ENCODE measurements around the gene ARFIP1.
"Not testable (repeated sequence)": the region's sequence is repeated elsewhere in the genome, so short reads cannot be mapped to it uniquely, and the experiment has no call there.

ARFIP1 gene, protein sequence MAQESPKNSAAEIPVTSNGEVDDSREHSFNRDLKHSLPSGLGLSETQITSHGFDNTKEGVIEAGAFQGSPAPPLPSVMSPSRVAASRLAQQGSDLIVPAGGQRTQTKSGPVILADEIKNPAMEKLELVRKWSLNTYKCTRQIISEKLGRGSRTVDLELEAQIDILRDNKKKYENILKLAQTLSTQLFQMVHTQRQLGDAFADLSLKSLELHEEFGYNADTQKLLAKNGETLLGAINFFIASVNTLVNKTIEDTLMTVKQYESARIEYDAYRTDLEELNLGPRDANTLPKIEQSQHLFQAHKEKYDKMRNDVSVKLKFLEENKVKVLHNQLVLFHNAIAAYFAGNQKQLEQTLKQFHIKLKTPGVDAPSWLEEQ

DNA sequence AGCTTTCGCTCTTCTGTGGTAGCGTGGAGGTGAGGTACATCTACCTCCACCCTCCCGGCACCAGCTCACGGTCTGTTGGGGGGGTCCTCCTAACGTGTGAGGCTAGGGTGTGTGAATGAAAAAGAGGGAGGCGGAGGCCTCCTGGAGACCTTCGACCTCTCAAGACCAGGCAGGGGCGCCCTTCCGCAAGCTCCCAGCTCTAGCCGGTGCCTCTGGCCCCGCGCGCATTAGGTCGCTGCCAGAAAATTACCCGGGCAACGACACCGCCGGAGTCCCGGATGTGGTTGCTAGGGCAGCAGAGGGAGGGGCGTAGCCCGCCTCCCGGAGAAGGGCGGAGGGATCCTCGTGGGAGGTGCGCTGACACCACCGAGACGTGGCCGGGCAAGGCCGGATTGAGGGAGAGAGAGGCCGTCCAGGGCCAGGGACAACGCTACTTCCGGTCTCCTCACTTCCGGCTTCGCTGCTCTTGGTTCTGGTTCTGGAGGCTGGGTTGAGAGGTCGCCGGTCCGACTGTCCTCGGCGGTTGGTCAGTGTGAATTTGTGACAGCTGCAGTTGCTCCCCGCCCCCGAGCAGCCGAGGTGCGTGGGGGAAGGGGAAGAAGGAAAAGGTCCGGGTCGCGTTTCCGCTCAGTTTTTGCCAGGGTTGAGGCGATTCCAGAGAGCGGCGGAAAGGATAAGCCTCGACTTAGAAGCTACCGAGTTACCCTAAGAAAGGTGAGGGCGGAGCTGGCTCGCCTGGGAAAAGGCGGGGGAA lies at the start of gene ARFIP1, which contains the start of gene TIGD4:
TSS of gene ARFIP1 (plus strand) at position 442 of the 754 bp plus-strand sequence. CDS start 49,680 bp downstream, outside the sequence.
TSS of gene TIGD4 (minus strand) at position 218 of the 754 bp plus-strand sequence. CDS start 8,726 bp downstream, outside the sequence.
- DNase-seq (ENCODE audit: low spot score) = peak; percentile 99

DNA sequence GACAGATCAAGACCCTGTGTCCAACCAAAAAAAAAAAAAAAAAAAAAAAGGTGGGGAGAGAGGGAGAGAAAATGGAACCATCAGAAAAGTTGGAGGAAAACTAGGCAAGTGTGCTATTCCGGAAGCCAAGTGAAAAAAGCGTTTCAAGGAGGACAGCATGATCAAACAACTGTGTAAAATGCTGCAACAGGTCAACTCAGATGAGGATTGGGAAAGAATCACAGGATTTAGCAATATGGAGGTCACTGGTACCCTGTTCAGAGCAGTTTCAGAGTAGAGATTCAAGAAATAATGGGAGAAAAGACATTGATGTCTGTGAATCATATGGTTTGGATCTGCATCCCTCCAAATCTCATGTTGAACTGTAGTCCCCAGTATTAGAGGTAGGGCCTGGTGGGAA lies 47.8 kb upstream of the ARFIP1 start:
- DNase-seq (ENCODE audit: low spot score) = no peak

DNA sequence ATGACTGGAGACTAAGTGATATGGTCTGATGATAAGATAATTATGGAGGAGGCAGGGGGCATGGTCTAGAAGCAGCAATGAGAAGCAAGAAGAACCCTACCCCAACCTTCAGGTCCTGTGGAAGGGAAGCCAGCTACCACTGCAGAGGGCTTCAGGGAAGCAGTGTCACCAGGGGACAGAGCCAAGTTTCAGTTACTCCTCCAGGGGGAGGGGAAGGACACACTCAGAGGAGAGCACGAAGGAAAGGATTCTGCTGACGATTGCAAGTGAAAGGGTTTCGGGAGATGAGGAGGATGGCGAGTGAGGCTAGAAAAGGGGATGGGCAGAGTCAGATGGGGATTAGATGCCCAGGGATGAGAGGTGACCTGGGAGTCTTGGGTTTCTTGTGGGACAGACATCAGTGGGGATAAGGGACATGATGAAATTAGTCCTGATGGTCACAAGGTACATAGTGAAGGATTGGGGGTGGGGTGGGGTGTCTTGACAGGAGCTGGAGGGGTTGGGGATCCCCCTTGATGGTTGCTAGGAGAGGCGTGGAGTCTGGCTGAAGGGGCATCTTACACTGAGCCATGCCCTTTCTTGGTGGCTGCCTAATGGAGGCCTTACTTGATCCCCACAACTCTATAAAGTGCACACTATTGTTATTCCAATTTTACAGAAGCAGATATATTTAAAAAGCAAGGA lies 45.6 kb upstream of the ARFIP1 start:
- DNase-seq (ENCODE audit: low spot score) = no peak

DNA sequence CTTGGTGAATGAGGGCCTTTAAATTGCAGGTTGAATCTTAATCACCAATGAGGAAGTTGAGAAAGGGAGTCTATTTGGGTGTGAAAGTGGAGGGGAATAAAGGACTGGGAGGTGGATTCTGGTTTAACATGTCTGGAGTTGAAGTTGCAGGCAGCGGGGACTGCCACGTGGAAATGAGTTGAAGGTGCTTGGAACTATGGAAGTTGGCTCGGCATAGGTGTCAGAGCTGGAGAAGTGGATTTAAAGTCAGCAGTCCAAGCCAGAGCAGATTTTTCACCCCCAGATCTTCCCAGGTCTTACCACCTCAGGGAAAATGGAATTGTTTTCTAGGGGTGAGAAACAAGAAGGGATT lies 45.1 kb upstream of the ARFIP1 start:
- DNase-seq (ENCODE audit: low spot score) = no peak

DNA sequence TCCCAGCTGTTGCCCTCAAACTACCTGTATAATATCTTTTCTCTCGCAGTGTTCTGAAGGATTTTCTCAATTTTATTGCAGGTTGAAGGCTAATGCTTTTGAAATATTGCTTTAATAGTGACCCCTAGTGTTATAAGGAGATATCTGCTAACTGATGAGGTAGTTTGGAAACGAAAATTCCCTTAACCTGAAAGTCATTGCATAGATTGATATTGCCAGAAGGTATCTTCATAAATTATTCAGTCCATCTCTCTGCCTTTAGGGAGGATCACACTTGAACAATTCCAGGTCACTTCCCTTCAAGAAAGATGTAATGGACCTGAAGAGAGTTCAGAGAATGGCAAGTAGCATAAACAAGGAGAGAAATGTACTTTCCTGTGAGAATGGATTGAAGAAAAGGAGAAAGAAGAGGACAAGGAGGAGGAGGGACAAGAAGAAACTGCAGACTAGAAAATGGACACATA lies 44.3 kb upstream of the ARFIP1 start:
- DNase-seq (ENCODE audit: low spot score) = peak; percentile 58

DNA sequence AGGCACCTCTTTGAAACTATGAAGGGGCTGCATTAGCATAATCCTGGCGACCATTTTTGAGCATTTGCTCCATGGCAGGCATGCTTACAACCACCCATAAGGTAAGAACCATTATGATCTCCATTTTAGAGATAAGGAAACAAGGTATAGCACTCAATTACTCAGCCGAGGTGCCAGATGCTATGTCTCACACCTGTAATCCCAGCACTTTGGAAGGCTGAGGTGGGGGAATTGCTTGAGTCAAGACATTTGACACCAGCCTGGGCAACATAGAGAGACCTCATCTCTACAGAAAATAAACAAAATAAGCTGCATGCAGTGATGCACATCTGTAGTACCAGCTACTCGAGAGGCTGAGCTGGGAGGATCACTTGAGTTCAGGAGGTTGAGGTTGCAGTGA lies 43.8 kb upstream of the ARFIP1 start:
- DNase-seq (ENCODE audit: low spot score) = no peak

DNA sequence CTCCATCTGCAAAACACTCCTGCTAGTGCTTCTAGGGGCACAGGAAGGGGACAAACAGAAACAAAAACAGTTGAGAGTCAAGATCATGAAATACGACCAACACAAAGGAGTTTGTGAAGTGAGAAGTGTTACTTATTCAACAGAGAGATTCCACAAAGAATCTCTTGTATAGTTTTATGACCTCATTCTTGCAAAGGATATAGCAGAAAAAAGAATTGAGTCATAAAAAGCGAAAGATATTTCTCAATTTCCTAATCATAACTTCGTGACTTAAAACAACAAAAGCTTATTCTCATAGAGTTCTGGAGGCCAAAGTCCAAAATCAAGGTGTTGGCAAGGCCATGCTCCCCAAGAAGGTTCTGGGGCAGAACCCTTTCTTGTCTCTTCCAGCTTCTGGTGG lies 40.9 kb upstream of the ARFIP1 start:
- no peak for DNase-seq (ENCODE audit: low spot score)

DNA sequence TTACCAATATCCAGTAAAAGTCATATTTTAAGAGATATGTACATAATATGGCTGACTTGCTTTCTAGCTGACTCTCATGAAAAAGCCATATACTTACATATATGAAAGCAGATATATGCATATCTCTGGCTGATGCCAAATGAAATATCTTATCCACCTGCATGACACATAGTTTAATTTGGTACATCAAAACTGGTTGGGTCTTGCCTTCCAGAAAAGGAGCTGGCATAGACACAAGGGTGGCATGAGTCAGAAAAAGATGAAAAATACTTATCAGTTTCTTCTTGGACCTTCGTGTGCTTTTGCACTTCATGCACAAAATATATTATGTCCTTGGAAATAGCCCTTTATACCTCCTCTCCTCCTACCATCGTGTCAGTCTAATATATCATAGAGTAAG lies 32.3 kb upstream of the ARFIP1 start:
- no peak for DNase-seq (ENCODE audit: low spot score)

DNA sequence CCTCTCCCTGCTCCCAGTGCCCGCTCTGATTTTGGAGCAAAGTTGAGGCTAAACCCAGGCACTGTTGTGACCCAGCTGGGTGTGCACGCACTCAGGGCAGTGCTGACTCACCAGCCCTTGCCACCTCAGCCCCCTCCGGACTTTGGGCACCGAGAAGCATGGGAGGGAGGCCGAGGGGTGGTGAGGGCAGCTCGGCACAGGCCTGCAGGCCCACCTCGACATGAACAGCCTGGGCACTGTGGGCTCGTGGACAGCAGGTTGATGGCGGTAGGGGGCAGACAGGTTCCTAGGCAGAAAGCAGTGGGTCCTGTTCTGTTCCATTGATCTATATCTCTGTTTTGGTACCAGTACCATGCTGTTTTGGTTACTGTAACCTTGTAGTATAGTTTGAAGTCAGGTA lies 31.1 kb upstream of the ARFIP1 start:
- DNase-seq (ENCODE audit: low spot score) = no peak

DNA sequence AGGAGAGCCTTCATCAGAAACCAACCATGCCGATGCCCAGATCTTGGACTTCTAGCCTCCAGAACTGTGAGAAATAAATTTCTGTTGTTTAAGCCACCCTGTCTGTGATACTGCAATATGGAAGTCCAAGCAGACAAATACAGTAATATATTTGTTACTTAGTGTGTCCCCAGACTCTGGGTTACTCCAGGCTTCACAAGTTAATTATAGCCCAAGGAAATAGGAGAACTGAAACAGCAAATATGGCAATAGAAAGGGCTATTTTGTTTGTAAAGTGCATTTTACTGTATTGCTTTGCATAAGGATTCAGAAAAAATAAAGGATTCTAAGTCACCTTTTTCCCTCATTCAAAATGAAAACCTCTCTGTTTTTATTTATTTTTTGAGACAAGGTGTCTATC lies 16.0 kb upstream of the ARFIP1 start:
- no peak for DNase-seq (ENCODE audit: low spot score)

DNA sequence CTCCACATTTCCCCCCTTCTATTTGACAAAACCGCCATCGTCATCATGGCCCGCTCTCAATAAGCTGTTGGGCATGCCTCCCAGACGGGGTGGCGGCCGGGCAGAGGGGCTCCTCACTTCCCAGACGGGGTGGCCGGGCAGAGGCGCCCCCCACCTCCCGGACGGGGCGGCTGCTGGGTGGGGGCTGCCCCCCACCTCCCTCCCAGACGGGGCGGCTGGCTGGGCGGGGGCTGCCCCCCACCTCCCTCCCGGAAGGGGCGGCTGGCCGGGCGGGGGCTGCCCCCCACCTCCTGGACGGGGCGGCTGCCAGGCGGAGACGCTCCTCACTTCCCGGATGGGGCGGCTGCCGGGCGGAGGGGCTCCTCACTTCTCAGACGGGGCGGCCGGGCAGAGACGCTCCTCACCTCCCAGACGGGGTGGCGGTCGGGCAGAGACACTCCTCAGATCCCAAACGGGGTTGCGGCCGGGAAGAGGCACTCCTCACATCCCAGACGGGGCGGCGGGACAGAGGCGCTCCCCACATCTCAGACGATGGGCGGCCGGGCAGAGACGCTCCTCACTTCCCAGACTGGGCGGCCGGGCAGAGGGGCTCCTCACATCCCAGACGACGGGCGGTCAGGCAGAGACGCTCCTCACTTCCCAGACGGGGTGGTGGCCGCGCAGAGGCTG lies 14.6 kb upstream of the ARFIP1 start:
- DNase-seq (ENCODE audit: low spot score) = not testable (repeated sequence)

DNA sequence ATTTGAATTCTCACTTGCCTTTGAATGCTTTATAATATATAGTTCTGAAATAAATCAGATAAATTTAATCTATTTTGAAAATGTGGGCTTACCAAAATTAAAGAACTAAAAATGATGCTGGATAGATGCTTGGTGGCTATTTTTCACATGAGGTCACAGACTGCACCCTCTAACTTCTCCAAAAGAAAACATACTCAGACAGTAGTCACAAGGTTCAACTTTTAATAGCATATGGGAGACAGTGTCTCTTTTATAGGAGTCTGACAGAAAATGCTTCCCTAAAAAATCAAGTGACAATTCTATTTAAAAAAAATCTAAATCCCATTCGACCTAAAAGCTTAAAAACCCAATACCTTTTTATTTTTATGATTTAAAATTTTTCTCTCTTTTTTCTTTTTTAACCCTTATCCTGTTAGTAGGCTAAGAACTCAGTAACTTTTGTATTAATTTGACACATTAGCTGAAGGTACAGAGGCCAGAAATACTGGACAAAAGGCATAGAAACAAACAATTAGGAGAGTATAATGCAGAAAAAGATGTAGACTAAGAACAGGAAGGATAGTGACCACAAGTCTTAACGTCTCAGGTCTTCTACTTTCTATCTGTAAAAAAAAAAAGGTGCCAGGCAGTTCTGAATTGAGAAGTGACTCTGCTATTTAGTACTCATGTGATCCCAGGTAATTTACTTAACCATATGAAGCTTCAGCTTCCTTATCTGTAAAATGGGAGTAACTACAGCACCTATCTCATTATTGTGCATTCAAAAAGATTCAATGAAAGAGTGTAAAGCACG lies 7.8 kb upstream of the ARFIP1 start:
- DNase-seq (ENCODE audit: low spot score) = no peak

DNA sequence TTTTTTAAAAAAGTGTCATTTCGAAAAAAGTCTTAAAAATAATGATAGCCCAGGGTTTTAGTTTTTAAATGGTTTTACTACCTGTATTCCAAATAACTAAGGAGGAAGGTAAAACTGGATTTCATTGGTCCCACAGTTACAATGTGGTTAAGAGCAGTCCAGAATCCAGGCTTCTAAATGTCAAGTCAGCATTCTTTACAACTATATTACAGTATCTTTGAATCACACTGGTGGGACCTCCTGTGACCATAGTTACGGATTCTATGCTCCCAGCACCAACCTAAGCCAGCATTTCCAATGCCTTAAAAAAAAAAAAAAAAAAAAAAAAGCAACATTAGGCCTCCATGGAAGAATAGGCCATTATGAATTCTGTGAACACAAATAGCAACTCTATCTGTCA lies 6.4 kb upstream of the ARFIP1 start:
- DNase-seq (ENCODE audit: low spot score) = no peak

DNA sequence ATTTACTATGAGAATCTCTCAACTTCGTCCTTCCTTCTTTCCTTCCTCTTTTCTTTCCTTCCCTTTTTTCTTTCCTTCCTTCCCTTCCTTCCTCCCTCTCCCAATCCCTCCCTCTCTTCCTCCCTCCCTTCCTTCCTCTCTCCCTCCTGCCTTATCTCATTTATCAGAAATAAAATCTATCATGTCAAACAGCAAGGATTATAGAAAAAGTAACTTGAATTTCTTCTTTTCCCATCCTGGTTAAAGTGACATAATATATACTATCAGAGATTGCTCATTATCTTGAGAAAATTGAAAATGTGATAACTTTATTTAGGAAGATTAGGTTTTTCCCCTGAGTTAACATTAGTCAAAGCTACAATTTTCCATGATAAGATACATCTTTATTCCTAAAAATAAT lies 5.8 kb upstream of the ARFIP1 start:
- no peak for DNase-seq (ENCODE audit: low spot score)

DNA sequence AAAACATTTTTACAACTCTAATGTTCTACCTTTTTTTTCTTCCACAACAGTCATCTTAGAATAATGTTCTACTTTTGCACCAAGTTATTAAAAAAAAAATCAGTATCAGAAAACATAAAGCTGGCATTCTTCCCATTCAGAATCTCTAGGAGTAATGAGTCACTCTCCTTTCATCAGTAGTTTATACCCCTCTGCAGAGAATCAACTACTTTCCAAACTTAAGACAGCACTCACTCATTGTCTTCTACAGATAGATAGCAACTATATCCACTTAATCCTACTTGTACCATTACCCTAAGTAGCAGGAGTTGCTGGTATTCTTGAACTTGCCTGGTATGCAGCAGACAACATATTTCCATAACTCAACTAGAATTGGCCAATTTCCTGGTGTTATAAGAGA lies 3.4 kb upstream of the ARFIP1 start:
- no peak for DNase-seq (ENCODE audit: low spot score)

DNA sequence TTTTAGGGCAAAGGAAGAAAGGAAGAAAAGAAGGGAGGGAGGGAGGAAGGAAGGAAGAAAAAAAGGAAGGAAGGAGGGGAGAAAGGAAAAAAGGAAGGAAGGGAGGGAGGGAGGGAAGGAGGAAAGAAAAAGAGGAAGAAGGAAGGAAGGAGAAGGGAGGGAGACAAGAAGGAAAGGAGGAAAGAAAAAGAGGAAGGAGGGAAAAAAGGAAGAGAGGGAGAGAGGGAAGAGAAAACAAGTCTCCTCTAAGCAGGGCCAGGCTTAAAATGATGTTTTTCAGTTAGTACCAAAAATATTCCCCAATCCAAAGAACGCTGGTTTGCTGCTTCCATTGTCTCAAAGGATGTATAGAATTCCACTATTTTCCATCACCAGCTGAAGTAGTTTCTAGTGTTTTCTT lies 2.3 kb upstream of the ARFIP1 start:
- no peak for DNase-seq (ENCODE audit: low spot score)

DNA sequence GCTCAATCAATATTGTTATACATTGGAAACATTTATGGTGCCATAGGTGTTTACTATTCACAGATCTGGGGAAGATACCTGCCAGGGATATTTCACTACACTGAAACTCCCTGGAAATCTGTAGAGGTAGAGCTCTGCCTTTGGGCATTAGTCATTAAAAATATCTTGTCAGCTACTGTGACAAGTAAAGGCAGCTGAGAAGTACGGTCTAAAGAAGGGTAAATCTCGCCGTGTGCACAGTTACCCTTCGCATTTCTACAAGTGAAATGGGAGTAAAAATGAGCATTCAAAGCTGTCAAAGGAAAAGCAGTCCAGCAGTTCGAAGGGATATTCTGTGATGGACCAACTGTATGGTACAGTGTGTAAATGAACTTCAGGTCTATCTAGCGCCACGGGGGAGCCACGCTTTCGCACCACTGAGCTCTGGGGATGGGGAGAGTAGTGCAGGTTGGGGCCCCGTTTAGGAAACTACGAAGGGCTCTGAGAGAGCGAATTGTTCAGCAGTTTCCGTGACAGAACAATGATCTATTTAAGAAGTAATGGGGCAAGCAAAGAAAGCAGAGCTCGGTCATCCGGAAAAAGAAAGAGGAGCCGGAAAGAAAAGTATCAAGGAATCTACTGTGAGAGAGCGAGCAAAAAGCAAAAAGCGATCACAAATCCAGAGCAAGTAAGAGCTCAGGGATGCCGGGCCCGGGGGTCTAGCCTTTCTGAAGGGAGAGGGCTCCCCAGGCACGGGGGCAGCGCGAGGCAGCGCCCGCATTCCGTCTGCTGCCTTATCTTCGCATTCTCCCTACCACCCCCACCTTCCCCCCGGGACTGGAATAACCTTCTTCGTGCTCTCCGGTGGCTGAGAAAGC lies 870 bp upstream of the ARFIP1 start:
- peak; percentile 41 for DNase-seq (ENCODE audit: low spot score)

DNA sequence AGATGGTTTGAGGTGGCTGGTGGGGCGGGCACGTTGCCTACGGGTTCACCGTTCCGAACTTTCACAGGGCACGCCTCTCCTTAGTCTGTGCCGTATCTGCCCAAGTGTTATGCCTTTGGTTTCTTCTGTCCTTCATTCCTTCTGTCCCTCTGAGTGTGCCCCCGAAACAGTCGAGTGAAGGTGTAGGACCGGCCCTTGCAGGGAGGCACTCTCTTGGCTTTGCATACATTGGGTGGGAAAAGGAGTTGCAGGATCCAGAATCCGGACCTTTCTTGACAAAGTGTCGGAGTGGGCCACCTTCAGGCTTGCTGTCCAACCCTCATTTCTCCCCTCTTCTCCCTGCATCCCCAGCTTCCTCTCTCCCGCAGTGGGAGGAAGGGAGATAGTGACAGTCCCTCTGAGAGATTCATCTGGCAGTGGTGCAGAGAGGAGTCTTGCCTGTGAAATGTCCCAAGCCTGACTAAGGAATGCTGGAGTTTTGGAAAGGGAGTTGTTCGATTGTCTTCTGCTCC lies 569 bp downstream of the ARFIP1 start:
- peak; percentile 56 for DNase-seq (ENCODE audit: low spot score)

DNA sequence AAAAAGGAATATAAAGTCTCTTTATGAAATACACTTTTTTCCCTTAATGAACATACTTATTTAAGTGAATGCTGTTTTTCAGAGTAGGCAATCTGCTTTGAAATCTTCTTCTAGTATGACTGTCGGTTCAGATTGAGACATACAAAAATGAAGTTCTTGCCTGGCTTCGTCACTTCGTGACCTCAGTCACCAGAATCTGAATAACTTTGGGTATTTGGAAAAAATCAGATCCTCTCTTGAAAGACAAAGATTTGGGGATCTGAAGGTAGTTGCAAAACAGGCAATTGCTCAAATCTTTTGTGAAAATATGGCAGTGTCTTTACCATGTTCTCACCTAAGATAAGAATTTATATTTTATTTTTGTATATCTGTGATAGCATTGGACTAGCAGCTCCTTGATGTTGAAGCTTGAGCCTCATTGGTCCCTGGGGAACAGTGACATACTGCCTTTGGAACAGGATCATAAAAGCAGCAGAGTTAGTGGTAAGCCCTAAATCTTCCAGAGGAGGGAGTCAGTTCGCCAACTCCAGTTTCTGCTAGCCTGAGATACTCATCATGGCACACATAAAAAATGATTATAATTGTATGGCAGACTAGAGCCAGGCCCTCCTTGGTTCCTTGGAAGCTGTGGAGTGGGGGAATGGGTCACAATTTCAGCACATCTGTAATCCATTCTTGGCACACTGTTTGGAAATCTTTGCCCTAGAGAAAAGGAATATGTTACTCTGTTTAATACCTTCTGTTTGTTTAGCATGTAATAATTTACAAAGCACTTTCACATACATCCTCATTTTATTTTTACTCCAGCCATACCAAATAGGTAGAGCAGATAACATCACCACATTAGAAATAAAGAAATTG lies 5.0 kb downstream of the ARFIP1 start:
- DNase-seq (ENCODE audit: low spot score) = peak; percentile 37
